Measurements from ENCODE around the gene ZNF664. TPM values are rescaled to one million over a fixed set of nuclear protein-coding genes. Genes with fewer than 3 reads are reported as not detected.

The ZNF664 gene
- total and polyA plus RNA-seq, 12 donors = 36.9 to 94.6 (median 76.9) TPM

DNA sequence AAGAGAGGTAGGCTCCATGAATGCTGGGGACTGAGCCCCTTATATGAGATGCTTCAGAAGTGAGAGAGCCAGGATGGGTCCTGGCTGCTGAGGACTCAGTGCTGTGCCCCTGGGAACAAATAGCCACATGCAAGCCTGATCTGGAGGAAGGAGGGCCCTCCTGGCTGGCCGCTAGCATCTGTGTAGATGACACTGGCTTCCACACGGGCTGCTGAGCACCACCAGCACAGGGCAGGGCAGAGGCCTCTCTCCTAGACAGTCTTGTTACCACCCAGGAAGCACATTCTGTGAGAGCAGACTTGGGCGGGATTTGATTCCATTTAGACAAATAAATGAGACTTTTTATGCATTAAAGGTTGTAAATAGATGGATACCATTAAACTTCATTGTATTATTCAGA, 48.0 kb downstream of the ZNF664 start:
- ATAC-seq (peak in 5 of 8 donors; percentile 10 to 40 (median 26)), DNase-seq (no peak)
- no peaks in the 10 kb centered on the region for H3K9me3 ChIP-seq
- intact Hi-C loops (cut with DNase I) = no loop called here
- H3K27ac ChIP-seq = peak overlapping the region in 3 of 10 donors; percentile 15 to 49 (median 35)
- H3K4me1 ChIP-seq = peaks cover 0 to 36% (median 8%) of the 10 kb centered on the region in 9 donors
- H3K4me3 ChIP-seq = no peak overlapping the region
- no peaks in the 10 kb centered on the region for H3K27me3 ChIP-seq
- WGBS, 2 donors = 75 to 84% methylated on average over 3 of the region's 3 CpGs
- no peaks in the 10 kb centered on the region for H3K36me3 ChIP-seq
- TF ChIP-seq, protein P1, sequence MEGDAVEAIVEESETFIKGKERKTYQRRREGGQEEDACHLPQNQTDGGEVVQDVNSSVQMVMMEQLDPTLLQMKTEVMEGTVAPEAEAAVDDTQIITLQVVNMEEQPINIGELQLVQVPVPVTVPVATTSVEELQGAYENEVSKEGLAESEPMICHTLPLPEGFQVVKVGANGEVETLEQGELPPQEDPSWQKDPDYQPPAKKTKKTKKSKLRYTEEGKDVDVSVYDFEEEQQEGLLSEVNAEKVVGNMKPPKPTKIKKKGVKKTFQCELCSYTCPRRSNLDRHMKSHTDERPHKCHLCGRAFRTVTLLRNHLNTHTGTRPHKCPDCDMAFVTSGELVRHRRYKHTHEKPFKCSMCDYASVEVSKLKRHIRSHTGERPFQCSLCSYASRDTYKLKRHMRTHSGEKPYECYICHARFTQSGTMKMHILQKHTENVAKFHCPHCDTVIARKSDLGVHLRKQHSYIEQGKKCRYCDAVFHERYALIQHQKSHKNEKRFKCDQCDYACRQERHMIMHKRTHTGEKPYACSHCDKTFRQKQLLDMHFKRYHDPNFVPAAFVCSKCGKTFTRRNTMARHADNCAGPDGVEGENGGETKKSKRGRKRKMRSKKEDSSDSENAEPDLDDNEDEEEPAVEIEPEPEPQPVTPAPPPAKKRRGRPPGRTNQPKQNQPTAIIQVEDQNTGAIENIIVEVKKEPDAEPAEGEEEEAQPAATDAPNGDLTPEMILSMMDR (IDR thresholded peaks at IDR 0.05) = no peak

DNA sequence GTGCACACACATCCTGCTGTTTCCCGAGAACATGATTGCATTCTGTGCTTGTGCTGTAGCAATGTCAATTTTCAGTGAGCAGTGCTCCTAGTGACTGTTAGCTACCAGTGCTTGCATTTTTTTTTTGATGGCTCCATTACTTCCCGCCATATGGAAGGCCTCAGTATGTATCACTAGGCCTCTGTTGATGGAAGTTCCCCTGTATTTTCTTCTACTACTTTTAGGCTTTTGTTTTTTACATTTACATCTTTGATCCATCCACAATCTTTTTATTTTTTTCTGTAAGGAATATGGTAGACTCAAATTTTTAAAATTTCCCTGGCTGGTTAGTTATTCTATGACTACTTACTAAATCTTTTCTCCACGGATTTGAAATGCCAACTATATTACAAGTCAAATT, 49.1 kb downstream of the ZNF664 start:
- ATAC-seq = no peak
- Histone ChIP-seq H3K4me3 (no peak overlapping the region), H3K27ac (no peak overlapping the region), H3K36me3 (no peaks in the 10 kb centered on the region), H3K27me3 (no peaks in the 10 kb centered on the region), H3K9me3 (no peaks in the 10 kb centered on the region), H3K4me1 (peaks cover 0 to 42% (median 15%) of the 10 kb centered on the region in 9 donors)
- intact Hi-C loops (cut with DNase I) = no loop called here
- DNase-seq = no peak
- 94 to 96% methylated on average over 3 of the region's 3 CpGs for WGBS, 2 donors
- TF ChIP-seq, protein P1 (IDR thresholded peaks at IDR 0.05) = no peak

DNA sequence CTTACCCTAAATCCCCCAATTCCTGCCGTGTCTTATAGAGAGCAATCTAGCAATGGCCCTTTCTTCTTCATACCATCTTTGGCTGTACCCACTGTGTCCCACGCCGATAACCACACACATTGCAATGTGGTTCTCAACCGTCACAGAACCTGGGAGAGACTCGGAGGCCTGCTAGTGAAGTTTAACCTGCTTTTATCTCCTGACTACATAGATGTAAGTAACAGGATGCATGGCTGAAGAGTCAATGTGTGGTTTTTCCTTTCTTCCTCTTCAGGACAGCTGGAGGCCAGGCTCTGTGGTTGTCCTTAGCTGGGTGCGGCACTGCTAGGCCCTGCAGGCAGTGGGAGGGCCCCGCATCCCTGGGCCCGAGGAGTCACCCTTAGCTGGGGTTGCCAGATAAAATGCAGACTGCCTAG, 51.3 kb downstream of the ZNF664 start:
- intact Hi-C loops (cut with DNase I) = no loop called here
- no peak for ATAC-seq
- TF ChIP-seq, protein P1 (IDR thresholded peaks at IDR 0.05) = no peak
- no peak overlapping the region for H3K27ac ChIP-seq
- 85 to 86% methylated on average over 8 of the region's 8 CpGs for WGBS, 2 donors
- peaks cover 0 to 52% (median 21%) of the 10 kb centered on the region in 9 donors for H3K4me1 ChIP-seq
- H3K9me3 ChIP-seq = no peaks in the 10 kb centered on the region
- no peak overlapping the region for H3K4me3 ChIP-seq
- DNase-seq = no peak
- H3K36me3 ChIP-seq = no peaks in the 10 kb centered on the region
- no peaks in the 10 kb centered on the region for H3K27me3 ChIP-seq

DNA sequence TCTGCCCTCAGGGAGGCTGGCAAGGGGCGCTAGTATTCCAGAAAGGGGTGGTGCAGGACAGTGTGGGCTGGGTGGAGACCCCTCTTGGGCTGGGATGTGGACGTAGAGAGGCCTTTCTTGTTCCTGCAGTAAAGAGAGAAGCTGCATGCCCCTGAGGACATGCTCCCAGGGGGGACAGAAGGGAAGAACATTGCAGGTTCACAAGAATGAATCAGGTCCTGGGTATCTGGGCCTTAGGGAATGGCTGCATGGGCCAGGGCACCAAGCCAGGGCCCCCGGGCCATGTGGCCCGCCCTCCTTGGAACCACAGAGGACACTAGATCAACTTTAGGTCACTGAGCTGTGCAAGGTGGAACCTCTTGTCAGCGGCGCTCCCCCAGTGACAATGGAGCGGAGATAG, 51.8 kb downstream of the ZNF664 start:
- no peak overlapping the region for H3K27ac ChIP-seq
- H3K27me3 ChIP-seq = no peaks in the 10 kb centered on the region
- intact Hi-C loops (cut with DNase I) = no loop called here
- H3K36me3 ChIP-seq = no peaks in the 10 kb centered on the region
- ATAC-seq = no peak
- TF ChIP-seq, protein P1 (IDR thresholded peaks at IDR 0.05) = no peak
- no peak overlapping the region for H3K4me3 ChIP-seq
- no peaks in the 10 kb centered on the region for H3K9me3 ChIP-seq
- peaks cover 0 to 48% (median 22%) of the 10 kb centered on the region in 9 donors for H3K4me1 ChIP-seq
- no peak for DNase-seq
- WGBS, 2 donors = 74 to 78% methylated on average over 7 of the region's 7 CpGs

Data from heart right ventricle (tissue), 16 donors.